ENCODE measurements around the gene PIGX.
"Not testable (repeated sequence)": the region's sequence is repeated elsewhere in the genome, so short reads cannot be mapped to it uniquely, and the experiment has no call there.

Gene PIGX

DNA sequence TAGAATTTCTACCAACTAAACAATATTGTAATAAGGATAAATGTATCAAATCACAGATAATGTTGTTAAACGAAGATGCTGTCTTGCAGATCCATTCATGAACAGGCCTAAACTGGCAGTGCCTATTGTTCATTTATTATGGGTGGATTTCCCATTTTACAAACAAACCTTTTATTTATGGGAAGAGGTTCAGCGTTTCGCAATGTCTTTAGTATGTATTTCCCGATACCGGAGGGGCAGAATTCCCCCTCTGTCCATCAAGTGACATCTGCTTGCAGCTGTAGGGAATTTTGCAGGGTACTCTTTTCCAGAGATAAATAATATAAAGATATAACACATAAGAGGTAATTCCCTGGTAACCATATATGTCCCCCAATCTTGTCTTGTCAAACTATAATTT is 5.8 kb upstream of the PIGX start:
- DNase-seq (ENCODE audit: low read depth in 3 of 3): no peak

DNA sequence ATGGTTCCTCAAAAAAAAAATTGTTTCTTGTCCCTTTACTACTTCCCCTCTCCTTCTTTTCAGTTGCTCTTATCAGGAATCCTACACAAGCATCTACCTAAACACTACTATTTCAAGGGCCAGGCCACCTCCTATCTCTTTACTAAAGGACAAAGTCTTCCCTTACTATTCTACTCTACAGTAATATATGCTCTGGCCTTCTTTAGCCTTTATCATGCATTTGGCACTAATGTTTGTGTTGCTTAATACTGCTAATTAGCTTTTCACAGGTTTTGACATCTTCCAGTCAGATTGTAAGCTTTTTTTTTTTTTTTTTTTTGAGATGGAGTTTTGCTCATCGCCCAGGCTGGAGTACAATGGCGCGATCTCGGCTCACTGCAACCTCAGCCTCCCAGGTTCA is 5.4 kb upstream of the PIGX start:
- DNase-seq (ENCODE audit: low read depth in 3 of 3): no peak

DNA sequence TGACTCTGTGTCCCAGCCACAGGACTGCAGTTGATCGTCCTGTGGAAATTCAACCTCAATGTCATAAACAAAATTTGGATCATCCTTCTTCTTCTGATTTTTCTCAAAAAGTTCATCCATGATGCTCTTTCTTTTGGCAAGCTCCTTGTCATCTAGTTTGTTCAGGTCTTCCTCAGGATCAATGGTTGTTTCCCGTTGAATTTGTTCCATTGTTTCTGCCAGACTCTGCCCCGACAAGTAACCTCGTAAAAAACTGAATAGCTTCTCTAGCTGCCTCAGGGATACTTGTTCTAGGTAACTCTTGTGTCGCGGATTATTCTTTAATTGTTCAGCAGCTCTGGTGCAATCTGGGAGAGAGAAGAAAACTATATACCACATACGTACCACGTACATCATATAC is 4.6 kb upstream of the PIGX start:
- DNase-seq (ENCODE audit: low read depth in 3 of 3): no peak

DNA sequence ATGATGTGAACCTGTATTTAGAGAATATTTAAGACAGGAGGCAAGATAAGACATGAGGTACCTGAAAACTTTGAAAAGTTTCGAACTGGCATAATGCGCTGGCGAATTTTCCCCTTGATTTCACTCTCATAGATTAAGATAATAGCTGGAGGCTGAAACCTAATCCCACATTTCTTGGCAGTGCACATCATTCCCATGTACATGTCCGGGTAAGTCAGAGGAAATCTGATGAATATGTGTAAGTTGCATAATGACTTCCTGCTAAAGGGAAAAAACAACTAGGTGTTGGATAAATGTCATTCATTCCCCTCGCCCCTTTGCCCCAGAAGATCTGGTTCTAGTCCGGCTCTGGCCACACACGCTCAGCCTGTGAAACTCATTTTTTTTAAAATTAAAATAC is 3.7 kb upstream of the PIGX start:
- no peak for DNase-seq (ENCODE audit: low read depth in 3 of 3)

DNA sequence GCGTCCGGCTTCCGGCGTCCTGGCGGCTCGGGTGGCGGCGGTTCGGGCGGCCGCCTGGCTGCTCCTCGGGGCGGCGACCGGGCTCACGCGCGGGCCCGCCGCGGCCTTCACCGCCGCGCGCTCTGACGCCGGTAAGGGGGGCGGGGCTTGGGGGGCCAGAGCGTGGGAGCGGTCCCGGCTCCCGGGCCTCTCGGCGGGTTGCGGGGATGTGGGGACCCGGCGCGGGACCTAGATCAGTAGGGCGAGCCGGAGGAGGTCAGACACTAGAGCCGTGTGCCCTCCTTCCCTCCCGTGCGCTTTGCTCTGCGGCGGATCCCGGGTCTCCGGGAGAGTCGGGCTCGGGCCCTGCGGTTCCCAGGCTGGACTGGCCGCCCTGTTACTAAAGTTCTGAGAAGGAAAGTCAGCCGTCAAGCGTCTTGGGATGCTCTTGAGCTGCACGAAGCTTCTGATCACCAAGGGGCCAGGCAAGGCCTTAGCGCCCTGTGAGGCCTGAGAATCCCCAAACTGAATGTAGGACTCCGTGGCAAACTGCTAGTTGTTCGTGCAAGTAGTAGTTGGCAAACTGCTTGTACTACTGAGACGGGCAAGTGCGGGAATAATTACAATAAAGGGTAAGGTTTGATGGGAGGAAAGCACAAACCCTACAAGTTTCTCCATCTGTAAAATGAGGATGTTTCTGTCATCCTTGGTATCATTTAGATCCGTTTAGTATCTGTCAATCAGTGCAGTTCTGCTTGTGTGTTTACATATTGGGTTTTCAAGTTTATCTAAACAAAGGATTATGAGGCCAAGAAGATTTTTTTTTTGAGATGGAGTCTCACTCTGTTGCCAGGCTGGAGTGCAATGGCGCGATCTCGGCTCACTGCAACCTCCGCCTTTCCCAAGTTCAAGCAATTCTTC is 587 bp downstream of the PIGX start:
- peak in 2 of 3 donors; percentile 25 to 70 for DNase-seq (ENCODE audit: low read depth in 3 of 3)

DNA sequence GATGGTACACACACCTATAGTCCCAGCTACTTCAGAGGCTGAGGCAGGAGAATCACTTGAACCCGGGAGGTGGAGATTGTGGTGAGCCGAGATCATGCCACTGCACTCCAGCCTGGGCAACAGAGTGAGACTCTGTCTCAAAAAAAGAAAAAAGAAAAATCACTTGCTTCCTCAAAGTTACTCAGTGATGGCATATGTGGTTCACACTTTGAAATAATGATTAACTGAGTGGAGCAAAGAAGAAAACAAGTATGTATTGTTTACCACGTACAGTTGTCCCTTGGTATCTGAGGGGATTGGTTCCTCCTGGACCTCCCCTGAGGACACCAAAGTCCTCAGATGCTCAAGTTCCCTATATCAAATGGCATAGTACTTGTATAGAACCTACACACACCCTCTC is 5.0 kb downstream of the PIGX start:
- not testable (repeated sequence) for DNase-seq (ENCODE audit: low read depth in 3 of 3)

DNA sequence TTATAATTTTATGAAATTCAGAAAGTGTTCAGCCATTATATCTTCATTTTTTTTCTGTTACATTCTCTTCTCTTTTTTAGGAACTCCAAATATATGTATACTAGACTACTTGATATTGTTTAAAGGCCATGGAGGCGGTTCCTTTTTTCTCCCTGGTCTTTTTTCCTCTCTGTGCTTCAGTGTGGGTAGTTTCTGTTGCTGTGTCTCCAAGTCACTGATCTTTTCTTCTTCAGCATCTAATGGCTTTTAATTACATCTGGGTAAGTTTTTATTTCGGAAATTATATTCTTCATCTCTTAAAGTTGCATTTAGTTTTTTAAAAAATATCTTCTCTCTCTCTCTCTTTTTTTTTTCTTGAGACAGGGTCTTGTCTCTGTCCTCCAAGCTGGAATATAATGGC is 8.9 kb downstream of the PIGX start:
- DNase-seq (ENCODE audit: low read depth in 3 of 3): no peak

DNA sequence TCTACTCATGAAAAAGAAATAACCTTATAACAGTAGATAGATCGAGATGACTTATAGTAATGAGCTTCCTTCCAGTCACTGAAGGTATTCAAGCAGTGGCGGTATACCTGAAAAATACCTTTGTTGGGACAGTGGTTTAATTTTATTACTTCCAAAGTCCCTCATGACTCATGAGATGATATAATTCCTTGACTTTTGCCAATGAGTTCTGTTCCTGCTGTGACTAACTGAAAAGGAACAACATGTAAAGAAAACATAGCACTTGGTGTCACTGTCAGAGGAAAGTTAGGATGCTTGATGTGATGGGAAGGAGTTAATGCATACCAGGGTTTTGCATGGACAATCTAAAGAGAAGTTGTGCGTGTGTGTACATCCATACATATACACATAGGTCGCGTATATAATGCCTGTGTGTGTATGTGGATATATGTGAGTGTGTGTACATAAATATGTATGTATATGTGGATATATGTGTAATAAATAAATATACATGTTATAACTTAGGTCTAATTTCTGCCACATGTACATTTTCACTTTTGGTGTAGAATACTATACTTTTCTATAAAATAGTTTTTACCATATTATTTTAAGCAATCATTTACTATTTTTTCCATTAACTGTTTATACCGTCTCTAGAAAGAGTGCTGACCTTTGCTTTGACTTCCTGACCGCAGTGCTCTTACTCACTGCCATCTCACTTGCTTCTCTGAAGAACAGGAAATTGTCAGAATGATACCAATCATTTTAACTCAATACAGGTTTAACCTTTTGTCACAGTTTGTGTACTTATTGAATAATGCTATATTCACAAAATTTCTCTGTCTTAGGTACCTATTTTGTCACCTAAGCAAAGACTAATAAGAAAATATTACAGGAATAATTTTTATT is 14.9 kb downstream of the PIGX start:
- DNase-seq (ENCODE audit: low read depth in 3 of 3): no peak

DNA sequence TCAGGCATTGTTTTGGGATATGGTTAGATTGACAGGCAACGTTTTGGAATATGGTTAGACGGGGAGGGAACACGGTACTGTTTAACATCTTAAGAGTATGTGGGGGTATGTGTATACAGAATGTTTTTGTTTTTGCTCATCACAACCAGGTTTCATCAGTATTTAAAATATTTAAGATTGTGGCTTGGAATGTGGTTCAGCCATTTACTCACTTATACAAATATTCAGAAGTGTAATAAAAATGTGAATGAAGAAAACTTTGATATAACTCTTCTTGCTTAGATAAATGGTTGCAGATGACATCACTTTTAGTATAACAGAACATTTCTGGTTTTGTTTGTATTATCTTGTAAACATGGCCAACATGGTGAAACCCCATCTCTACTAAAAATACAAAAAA is 23.6 kb downstream of the PIGX start:
- DNase-seq (ENCODE audit: low read depth in 3 of 3): no peak

DNA sequence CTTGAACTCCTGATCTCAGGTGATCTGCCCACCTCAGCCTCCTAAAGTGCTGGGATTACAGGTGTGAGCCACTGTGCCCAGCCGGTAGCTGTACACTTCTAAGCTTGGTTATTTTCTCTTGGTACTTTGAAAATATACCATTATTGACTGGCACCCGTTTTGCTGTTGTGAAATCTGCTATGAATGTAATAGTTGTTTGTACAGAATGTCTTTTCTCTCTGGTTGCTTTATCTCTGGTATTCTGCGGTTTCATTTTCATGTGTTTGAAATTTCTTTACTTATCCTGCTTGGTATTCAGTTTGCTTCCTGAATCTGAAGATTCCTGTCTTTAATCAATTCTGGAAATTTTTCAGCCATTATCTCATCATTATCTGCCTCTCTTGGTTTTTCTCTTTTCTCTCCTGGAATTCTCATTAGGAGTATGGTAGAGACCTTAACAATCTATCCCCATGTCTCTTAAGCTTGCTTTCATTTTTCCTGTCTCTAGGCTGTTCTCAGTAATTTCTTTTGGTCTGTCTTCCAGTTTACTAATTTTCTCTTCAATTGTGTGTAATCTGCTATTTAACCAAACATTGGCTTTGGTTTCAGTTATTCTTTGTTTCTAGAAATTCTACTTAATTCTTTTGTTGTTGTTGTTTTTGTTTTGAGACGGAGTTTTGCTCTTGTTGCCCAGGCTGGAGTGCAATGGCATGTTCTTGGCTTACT is 24.6 kb downstream of the PIGX start:
- no peak for DNase-seq (ENCODE audit: low read depth in 3 of 3)

DNA sequence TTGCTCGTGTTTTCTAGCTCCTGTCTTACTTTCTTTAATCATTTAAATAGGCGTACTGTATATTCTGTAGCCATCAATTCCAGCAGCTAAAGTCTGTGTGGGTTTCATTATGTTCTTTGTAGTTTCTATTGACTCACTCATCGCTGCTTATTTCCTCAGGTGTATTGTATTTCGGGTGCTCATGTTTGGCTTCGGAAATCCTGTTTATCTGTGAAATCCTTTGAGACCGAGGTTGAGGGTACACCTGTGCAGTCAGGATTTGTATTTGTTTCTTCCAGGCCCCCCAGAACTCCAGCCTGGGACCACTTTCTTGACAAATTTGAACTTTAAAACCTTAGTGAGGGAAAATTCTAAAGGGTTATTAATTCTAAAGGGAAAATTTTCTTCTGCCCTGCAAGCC is 25.5 kb downstream of the PIGX start:
- DNase-seq (ENCODE audit: low read depth in 3 of 3): no peak

DNA sequence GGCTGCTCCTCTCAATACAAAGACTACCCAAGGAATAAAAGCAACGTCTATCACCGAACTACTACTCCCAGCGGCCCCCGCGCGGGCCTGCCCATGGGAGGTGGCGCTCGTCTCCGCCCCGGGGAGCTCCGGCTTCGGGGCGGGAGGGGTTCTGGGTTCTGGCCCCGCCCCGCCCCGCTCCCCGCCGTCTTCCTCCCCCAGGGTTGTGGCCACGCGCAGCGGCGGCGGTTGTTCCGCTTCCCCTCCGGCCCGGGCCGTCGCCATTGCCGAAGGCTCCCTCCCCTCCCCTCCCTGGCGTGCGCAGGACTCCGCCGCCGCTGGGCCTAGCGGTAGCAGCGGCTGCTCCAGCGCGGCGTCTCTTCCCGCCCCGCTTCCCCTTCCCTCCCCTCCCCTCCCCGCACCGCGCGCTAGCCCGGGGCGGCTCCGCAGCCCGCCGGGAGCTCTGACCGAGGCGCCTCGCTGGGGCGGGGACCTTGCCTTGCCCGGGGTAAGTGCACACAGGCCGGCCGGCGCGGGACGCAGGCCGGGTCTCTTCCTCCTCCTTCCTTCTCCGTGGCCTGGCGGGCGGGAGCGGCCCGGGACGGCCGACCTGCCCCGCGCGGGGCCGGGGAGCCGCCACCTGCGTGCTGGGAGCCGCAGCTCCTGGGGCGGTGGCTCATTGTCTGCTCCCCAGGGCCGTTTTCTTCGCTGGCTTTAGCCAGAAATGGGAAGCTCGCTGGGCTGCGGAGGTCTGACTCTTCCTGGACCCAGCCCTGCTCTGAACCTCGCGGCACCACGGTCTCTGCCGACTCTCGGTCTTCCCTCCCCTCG is 27.7 kb downstream of the PIGX start, which contains the start of gene PAK2:
Gene PAK2 (plus strand): TSS at position 187 of the 810 bp plus-strand sequence. CDS start 42,790 bp downstream, outside the sequence.
- DNase-seq (ENCODE audit: low read depth in 3 of 3): peak; percentile 79 to 93 (median 82)

DNA sequence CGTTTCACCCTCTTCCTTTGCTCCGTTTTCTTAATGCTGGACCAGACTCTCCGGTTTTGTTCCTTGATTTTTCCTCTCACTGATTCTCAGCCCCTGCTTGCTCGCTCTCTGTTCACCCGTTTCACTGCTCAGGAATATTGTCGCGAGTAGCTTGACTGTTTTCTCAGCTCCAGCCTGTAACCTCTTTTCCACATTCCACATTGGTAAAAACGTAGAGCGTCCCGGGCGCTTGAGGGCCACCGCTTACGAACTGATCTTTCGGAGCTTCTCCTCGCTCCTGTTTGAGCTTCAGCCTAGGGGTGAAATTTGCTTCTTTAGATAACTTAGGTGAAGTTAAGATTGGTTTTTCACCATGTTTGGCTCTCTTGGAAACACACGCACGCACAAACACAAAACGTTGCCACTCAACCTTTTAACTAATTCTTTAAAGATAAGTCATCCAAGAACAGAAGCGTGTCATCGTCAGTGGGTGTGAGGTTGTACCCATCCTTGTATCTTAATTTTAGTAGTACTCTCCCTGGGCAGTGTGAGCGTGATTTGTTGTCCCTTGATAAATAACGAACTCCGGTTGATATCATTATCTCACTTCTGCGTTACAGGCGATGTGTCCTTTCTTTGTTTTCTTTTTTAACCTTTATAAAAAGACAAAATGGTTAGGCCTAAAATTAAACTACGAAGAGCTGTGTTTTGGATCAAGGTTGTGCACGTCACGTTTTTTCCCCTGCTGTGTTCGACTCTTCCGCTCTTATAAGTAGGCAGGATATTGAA is 28.5 kb downstream of the PIGX start:
- DNase-seq (ENCODE audit: low read depth in 3 of 3): peak in 2 of 3 donors; percentile 15 to 46

DNA sequence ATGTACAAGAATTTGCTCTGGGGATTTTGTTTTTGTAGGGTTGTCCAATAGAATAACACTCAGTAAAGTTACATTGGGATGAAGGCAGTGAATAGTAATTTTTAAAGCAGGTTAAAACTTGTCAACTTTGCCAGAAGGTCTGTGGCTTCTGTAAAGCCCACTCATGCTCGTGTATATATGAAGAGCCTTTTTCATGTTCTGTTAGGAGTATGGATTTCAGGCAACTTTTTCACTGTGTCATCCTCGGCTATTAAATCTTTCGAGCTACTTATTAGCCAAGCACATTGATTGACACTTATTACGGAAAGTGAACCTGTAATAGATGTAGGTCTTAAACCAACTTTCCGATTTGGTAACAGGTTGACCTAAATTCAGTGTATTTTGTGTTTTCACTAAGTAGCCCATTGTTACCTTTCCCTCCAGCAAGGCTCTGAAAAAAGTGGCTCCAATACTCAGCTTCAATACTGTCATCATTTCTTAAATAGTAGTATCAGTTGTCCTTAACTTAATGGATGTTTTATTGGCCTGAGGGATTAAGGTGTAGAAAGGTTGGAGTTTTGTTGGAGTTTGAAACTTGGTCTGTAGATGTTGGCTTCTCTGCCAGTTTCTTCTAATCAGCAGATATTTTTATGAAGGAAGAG is 29.2 kb downstream of the PIGX start:
- DNase-seq (ENCODE audit: low read depth in 3 of 3): no peak

DNA sequence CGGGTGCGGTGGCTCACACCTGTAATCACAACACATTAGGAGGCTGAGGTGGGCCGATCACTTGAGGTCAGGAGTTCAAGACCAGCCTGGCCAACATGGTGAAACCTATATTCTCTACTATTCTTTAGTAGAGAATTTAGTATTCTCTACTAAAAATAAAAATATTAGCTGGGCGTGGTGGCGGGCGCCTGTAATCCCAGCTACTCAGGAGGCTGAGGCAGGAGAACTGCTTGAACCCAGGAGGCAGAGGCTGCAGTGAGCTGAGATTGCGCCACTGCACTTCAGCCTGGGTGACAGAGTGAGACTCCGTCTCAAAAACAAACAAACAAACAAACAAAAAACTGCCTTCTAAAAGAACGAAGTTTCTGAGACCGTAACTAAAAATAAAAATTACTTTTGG is 31.4 kb downstream of the PIGX start:
- not testable (repeated sequence) for DNase-seq (ENCODE audit: low read depth in 3 of 3)

DNA sequence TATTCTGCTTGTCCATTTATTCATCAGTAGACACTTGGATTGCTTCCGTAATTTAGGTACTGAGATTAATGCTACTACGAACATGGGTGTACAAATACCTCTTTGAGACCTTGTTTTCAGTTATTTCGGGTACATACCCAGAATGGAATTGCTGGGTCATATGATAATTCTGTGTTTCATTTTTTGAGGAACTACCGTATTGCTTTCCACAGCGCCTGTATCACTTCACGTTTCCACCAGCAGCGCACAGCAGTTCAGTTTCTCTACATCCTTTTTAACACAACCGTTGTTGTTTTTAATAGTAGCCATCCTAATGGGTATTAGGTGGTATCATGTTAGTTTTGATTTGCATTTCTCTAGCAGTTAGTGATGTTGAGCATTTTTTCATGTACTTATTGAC is 36.9 kb downstream of the PIGX start:
- no peak for DNase-seq (ENCODE audit: low read depth in 3 of 3)

DNA sequence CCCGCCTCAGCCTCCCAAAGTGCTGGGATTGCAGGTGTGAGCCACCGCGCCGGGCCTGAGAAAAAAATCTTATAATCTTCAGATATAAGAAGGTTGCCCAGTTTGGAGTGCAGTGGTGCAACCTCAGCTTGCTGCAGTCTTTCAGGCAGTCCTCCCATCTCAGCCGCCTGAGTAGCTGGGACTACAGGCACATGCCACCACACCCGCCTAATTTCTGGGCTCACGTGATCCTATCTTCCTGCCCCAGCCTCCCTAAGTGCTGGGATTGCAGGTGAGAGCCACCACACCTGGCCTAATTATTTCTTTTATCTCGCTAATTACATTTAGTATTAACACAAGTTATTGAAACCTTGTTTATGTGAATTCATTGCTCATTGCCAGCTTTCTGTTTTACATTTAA is 41.0 kb downstream of the PIGX start:
- no peak for DNase-seq (ENCODE audit: low read depth in 3 of 3)

DNA sequence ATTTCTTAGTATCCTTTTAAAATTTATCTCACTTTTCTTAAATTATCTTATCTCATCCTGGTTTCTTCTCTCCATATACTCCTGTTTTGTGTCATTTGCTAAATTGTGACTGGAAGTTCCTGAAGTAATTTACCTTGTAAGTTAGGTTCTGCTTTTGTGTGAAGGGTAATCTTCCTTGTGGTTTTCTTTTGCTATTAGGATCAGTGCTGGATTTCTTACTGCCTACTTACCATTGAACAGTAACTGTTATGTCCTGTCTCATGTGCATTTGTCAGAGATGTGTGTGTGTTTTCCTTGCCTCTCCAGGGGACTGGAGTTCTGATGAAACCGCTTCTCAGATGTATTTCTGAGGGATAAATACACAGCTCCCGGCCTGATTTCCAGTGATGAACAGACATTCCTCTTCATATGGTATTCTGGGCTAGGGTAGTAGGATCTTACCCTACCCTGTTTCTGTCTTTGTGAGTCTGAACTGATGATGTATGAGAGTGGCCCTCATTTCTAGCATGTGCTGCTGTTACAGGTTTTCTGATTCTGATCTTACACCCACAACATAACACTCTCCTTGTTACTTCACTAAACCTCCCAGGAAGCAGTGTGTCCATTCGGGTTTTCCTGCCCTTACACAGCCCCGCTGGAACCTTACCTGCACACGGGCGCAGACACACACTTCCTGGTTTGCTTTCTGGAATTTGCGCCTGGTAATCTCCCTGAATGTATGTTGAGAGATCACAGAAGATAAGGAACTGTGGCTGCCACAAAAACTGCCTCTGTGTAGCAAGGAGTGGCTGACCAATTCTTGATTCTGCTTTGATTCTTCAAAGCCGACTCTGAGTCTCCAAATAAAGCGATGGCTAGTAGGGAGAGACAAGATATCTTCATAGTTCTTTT is 42.2 kb downstream of the PIGX start:
- no peak for DNase-seq (ENCODE audit: low read depth in 3 of 3)

DNA sequence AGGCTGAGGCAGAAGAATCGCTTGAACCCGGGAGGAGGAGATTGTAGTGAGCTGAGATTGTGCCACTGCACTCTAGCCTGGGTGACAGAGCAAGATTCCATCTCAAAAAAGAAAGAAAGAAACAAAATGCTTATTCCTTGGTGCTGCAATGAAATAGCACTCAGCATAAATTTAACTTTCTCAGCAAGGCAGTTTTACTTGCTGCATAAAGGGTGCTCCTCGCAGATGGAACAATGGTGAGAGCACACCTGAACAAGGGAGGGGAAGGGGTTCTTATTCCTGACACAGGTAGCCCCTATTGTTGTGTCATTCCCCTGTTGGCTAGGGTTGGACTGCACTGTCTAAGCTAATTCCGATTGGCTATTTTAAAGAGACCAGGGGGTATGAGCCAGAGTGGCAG is 44.6 kb downstream of the PIGX start:
- no peak for DNase-seq (ENCODE audit: low read depth in 3 of 3)

Data from stimulated activated CD4-positive, alpha-beta T cell treated with anti-CD3 and anti-CD28 coated beads, TNF-alpha, amount 100 ng/mL, for 48 hours (primary cell).